Measurements from ENCODE around the gene MARS2. TPM values are rescaled to one million over a fixed set of nuclear protein-coding genes. Genes with fewer than 3 reads are reported as not detected.
"Not testable (repeated sequence)": the region's sequence is repeated elsewhere in the genome, so short reads cannot be mapped to it uniquely, and the experiment has no call there.

Gene MARS2
- polyA plus RNA-seq, 1 of the 3 experiments (the other 2 are of a cell fraction): 2.4 TPM

GRCh38 chr2:197677483-197677882 lies 27.7 kb upstream of the MARS2 start:
- H3K36me3 ChIP-seq (replicated peaks in 1 of 2; ENCODE audit: control insufficient read depth in 1 of 2, insufficient read depth in 2 of 2, low read length in 1 of 2): no peaks in the 10 kb centered on the region
- no peak overlapping the region for H3K4me2 ChIP-seq
- no peaks in the 10 kb centered on the region for H3K79me2 ChIP-seq (ENCODE audit: insufficient read depth)
- ChIA-PET POLR2A (no interaction called here), CTCF (no interaction called here)
- 21% methylated on average over 2 of the region's 2 CpGs for WGBS (ENCODE audit: low lambda C conversion rate)
- no peaks in the 10 kb centered on the region for H3K9me3 ChIP-seq
- no peak overlapping the region for H3K9ac ChIP-seq
- no peak for DNase-seq
- H3K27ac ChIP-seq (ENCODE audit: low read depth in 2 of 2, low read length in 1 of 2): no peak overlapping the region
- H4K20me1 ChIP-seq (ENCODE audit: insufficient read depth): no peaks in the 10 kb centered on the region
- TF ChIP-seq EP300 (IDR thresholded peaks at IDR 0.05; ENCODE audit: borderline replicate concordance in 1 of 2, low read depth in 1 of 2, low read length in 1 of 2) (no peak), RCOR1 (IDR thresholded peaks at IDR 0.05; ENCODE audit: low read length) (no peak), JUND (IDR thresholded peaks at IDR 0.05) (peak; percentile 14; the same call in 1 of the 2 replicates)
- TF ChIP-seq, protein P1, sequence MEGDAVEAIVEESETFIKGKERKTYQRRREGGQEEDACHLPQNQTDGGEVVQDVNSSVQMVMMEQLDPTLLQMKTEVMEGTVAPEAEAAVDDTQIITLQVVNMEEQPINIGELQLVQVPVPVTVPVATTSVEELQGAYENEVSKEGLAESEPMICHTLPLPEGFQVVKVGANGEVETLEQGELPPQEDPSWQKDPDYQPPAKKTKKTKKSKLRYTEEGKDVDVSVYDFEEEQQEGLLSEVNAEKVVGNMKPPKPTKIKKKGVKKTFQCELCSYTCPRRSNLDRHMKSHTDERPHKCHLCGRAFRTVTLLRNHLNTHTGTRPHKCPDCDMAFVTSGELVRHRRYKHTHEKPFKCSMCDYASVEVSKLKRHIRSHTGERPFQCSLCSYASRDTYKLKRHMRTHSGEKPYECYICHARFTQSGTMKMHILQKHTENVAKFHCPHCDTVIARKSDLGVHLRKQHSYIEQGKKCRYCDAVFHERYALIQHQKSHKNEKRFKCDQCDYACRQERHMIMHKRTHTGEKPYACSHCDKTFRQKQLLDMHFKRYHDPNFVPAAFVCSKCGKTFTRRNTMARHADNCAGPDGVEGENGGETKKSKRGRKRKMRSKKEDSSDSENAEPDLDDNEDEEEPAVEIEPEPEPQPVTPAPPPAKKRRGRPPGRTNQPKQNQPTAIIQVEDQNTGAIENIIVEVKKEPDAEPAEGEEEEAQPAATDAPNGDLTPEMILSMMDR (IDR thresholded peaks at IDR 0.05): no peak
- no peaks in the 10 kb centered on the region for H3K27me3 ChIP-seq (ENCODE audit: insufficient read depth)
- no peak overlapping the region; the same call in 1 of the 2 replicates for H2AFZ ChIP-seq (ENCODE audit: low read depth)
- H3F3A ChIP-seq (replicated peaks; ENCODE audit: insufficient read depth): peaks cover 3% of the 10 kb centered on the region
- no peaks in the 10 kb centered on the region for H3K9me2 ChIP-seq
- peaks cover 0 to 5% of the 10 kb centered on the region in 2 experiments; a peak in 2 of 4 replicates for H3K4me1 ChIP-seq (ENCODE audit: control insufficient read depth in 1 of 2, insufficient read depth in 2 of 2, low read depth in 1 of 2, low read length in 1 of 2)
- no peak overlapping the region for H3K4me3 ChIP-seq (ENCODE audit: low read depth in 2 of 2, low read length in 1 of 2)

DNA sequence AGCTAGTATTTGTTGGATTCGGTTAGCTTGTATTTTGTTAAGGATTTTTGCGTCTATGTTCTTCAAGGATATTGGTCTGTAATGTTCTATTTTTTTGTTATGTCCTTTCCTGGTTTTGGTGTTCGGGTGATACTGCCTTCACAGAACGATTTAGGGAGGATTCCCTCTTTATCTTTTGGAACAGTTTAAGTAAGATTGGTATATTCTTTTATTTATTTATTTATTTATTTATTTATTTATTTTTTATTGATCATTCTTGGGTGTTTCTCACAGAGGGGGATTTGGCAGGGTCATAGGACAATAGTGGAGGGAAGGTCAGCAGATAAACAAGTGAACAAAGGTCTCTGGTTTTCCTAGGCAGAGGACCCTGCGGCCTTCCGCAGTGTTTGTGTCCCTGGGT lies 10.0 kb upstream of the MARS2 start:
- H3F3A ChIP-seq (replicated peaks; ENCODE audit: insufficient read depth); H2AFZ ChIP-seq (ENCODE audit: low read depth); POLR2A ChIA-PET; H3K4me2 ChIP-seq; H4K20me1 ChIP-seq (ENCODE audit: insufficient read depth); H3K27me3 ChIP-seq (ENCODE audit: insufficient read depth); H3K79me2 ChIP-seq (ENCODE audit: insufficient read depth); H3K9ac ChIP-seq; H3K27ac ChIP-seq (ENCODE audit: low read depth in 2 of 2, low read length in 1 of 2); CTCF ChIA-PET; H3K4me3 ChIP-seq (ENCODE audit: low read depth in 2 of 2, low read length in 1 of 2); H3K4me1 ChIP-seq (ENCODE audit: control insufficient read depth in 1 of 2, insufficient read depth in 2 of 2, low read depth in 1 of 2, low read length in 1 of 2); H3K9me3 ChIP-seq; H3K36me3 ChIP-seq (replicated peaks in 1 of 2; ENCODE audit: control insufficient read depth in 1 of 2, insufficient read depth in 2 of 2, low read length in 1 of 2); H3K9me2 ChIP-seq; DNase-seq: not testable (repeated sequence)
- 82% methylated on average over 4 of the region's 6 CpGs for WGBS (ENCODE audit: low lambda C conversion rate)

GRCh38 chr2:197695971-197696370 lies 9.2 kb upstream of the MARS2 start:
- no CpG with 5 or more reads among the region's 30 CpGs for WGBS (ENCODE audit: low lambda C conversion rate)
- H3K27me3 ChIP-seq (ENCODE audit: insufficient read depth): not testable (repeated sequence)

DNA sequence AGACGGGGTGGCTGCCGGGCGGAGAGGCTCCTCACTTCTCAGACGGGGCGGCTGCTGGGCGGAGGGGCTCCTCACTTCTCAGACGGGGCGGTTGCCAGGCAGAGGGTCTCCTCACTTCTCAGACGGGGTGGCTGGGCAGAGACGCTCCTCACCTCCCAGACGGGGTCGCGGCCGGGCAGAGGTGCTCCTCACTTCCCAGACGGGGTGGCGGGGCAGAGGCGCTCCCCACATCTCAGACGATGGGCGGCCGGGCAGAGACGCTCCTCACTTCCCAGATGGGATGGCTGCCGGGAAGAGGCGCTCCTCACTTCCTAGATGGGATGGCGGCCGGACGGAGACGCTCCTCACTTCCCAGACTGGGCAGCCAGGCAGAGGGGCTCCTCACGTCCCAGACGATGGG lies 8.6 kb upstream of the MARS2 start:
- H3K9me3 ChIP-seq; H3K27ac ChIP-seq (ENCODE audit: low read depth in 2 of 2, low read length in 1 of 2); CTCF ChIA-PET; H3K9me2 ChIP-seq; POLR2A ChIA-PET; DNase-seq; H4K20me1 ChIP-seq (ENCODE audit: insufficient read depth); H2AFZ ChIP-seq (ENCODE audit: low read depth); H3K4me2 ChIP-seq; H3K9ac ChIP-seq; H3F3A ChIP-seq (replicated peaks; ENCODE audit: insufficient read depth); H3K27me3 ChIP-seq (ENCODE audit: insufficient read depth); H3K79me2 ChIP-seq (ENCODE audit: insufficient read depth); H3K4me1 ChIP-seq (ENCODE audit: control insufficient read depth in 1 of 2, insufficient read depth in 2 of 2, low read depth in 1 of 2, low read length in 1 of 2); H3K4me3 ChIP-seq (ENCODE audit: low read depth in 2 of 2, low read length in 1 of 2); H3K36me3 ChIP-seq (replicated peaks in 1 of 2; ENCODE audit: control insufficient read depth in 1 of 2, insufficient read depth in 2 of 2, low read length in 1 of 2): not testable (repeated sequence)
- WGBS (ENCODE audit: low lambda C conversion rate): 90% methylated on average over 10 of the region's 29 CpGs

More at GRCh38 chr2:197695971-197696370, 9.2 kb upstream of the MARS2 start:
- H4K20me1 ChIP-seq (ENCODE audit: insufficient read depth); H3K4me3 ChIP-seq (ENCODE audit: low read depth in 2 of 2, low read length in 1 of 2); H3K79me2 ChIP-seq (ENCODE audit: insufficient read depth); POLR2A ChIA-PET; H3K9ac ChIP-seq; DNase-seq; CTCF ChIA-PET; H3F3A ChIP-seq (replicated peaks; ENCODE audit: insufficient read depth); H3K36me3 ChIP-seq (replicated peaks in 1 of 2; ENCODE audit: control insufficient read depth in 1 of 2, insufficient read depth in 2 of 2, low read length in 1 of 2); H3K9me3 ChIP-seq; H3K4me2 ChIP-seq; H2AFZ ChIP-seq (ENCODE audit: low read depth); H3K27ac ChIP-seq (ENCODE audit: low read depth in 2 of 2, low read length in 1 of 2); H3K4me1 ChIP-seq (ENCODE audit: control insufficient read depth in 1 of 2, insufficient read depth in 2 of 2, low read depth in 1 of 2, low read length in 1 of 2); H3K9me2 ChIP-seq: not testable (repeated sequence)

DNA sequence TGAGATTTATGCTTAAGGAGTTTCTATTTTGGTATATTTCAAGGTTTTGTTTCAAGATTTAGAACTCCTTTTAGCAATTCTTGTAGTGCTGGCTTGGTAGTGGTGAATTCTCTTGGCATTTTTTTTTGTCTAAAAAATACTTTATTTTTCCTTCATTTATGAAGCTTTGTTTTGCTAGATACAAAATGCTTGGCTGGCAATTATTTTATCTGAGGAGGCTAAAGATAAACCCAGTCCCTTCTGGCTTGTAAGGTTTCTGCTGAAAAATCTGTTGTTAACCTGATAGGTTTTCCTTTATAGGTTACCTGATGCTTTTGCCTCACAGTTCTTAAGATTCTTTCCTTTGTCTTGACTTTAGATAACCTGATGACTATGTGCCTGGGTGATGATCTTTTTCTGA lies 5.4 kb upstream of the MARS2 start:
- H3K4me3 ChIP-seq (ENCODE audit: low read depth in 2 of 2, low read length in 1 of 2); H2AFZ ChIP-seq (ENCODE audit: low read depth); DNase-seq; CTCF ChIA-PET; H3K79me2 ChIP-seq (ENCODE audit: insufficient read depth); H4K20me1 ChIP-seq (ENCODE audit: insufficient read depth); H3K9me2 ChIP-seq; H3K9ac ChIP-seq; H3K36me3 ChIP-seq (replicated peaks in 1 of 2; ENCODE audit: control insufficient read depth in 1 of 2, insufficient read depth in 2 of 2, low read length in 1 of 2); H3F3A ChIP-seq (replicated peaks; ENCODE audit: insufficient read depth); H3K9me3 ChIP-seq; H3K27ac ChIP-seq (ENCODE audit: low read depth in 2 of 2, low read length in 1 of 2); H3K4me2 ChIP-seq; H3K27me3 ChIP-seq (ENCODE audit: insufficient read depth); H3K4me1 ChIP-seq (ENCODE audit: control insufficient read depth in 1 of 2, insufficient read depth in 2 of 2, low read depth in 1 of 2, low read length in 1 of 2); POLR2A ChIA-PET: not testable (repeated sequence)

All from SK-N-SH (cell line).